ENCODE results near the gene TBC1D1.

Gene TBC1D1

GRCh38 chr4:38138363-38138762 is 247.5 kb downstream of the TBC1D1 start:
- TF ChIP-seq TAF1 (IDR thresholded peaks at IDR 0.05; ENCODE audit: borderline replicate concordance, insufficient read depth, low read length) (no peak), SIN3A (IDR thresholded peaks at IDR 0.05; ENCODE audit: borderline replicate concordance, insufficient read depth, low read length) (no peak), REST (IDR thresholded peaks at IDR 0.05; ENCODE audit: insufficient read depth in 1 of 2, low read depth in 2 of 2, low read length in 2 of 2) (no peak), FOXP2 (optimal IDR thresholded peaks at IDR 0.05; ENCODE audit: borderline replicate concordance, extremely low read depth, extremely low read length, insufficient read depth) (no peak), POLR2AphosphoS5 (IDR thresholded peaks at IDR 0.05; ENCODE audit: low read depth, low read length) (no peak)

GRCh38 chr4:38139187-38139586 is 248.3 kb downstream of the TBC1D1 start:
- TF ChIP-seq TAF1 (IDR thresholded peaks at IDR 0.05; ENCODE audit: borderline replicate concordance, insufficient read depth, low read length) (no peak), FOXP2 (optimal IDR thresholded peaks at IDR 0.05; ENCODE audit: borderline replicate concordance, extremely low read depth, extremely low read length, insufficient read depth) (no peak), REST (IDR thresholded peaks at IDR 0.05; ENCODE audit: insufficient read depth in 1 of 2, low read depth in 2 of 2, low read length in 2 of 2) (no peak), SIN3A (IDR thresholded peaks at IDR 0.05; ENCODE audit: borderline replicate concordance, insufficient read depth, low read length) (no peak), POLR2AphosphoS5 (IDR thresholded peaks at IDR 0.05; ENCODE audit: low read depth, low read length) (no peak)

GRCh38 chr4:38140643-38141203 is 249.8 kb downstream of the TBC1D1 start:
- TF ChIP-seq TAF1 (IDR thresholded peaks at IDR 0.05; ENCODE audit: borderline replicate concordance, insufficient read depth, low read length) (no peak), FOXP2 (optimal IDR thresholded peaks at IDR 0.05; ENCODE audit: borderline replicate concordance, extremely low read depth, extremely low read length, insufficient read depth) (no peak), REST (IDR thresholded peaks at IDR 0.05; ENCODE audit: insufficient read depth in 1 of 2, low read depth in 2 of 2, low read length in 2 of 2) (no peak)

GRCh38 chr4:38141808-38142500 is 251.1 kb downstream of the TBC1D1 start:
- TF ChIP-seq POLR2AphosphoS5 (IDR thresholded peaks at IDR 0.05; ENCODE audit: low read depth, low read length): no peak
- no peak for TF ChIP-seq SIN3A (IDR thresholded peaks at IDR 0.05; ENCODE audit: borderline replicate concordance, insufficient read depth, low read length)
- no peak for TF ChIP-seq REST (IDR thresholded peaks at IDR 0.05; ENCODE audit: insufficient read depth in 1 of 2, low read depth in 2 of 2, low read length in 2 of 2)
- no peak for TF ChIP-seq FOXP2 (optimal IDR thresholded peaks at IDR 0.05; ENCODE audit: borderline replicate concordance, extremely low read depth, extremely low read length, insufficient read depth)
- TF ChIP-seq TAF1 (IDR thresholded peaks at IDR 0.05; ENCODE audit: borderline replicate concordance, insufficient read depth, low read length): no peak
